PC-9 (cell line): ENCODE results near the gene NCAM2. TPM values are rescaled to one million over a fixed set of nuclear protein-coding genes. Genes with fewer than 3 reads are reported as not detected.

Experiments
- BruUV-seq: library from RNA; stranded (reverse); fragments of 400-500 nt; replicated peaks from 2 replicates; lab custom pipeline; 2021; lab: Mats Ljungman, UMichigan
- CTCF ChIA-PET: fragments of 300-600 bp; sonication (Branson Sonifier 250); formaldehyde crosslinking; loops from one replicate; lab custom pipeline; 2022; ENCODE audit warnings: antibody characterized with exemption; lab: Charles Lee
- POLR2A ChIA-PET: fragments of 300-600 bp; sonication (Branson Sonifier 250); formaldehyde crosslinking; loops from one replicate; lab custom pipeline; 2022; ENCODE audit warnings: antibody characterized with exemption; ENCODE audit not compliant: unreplicated experiment; lab: Charles Lee
- DNase-seq, 2 experiments: peaks; one replicate each; pipeline versions ENCODE4 v3.0.0 to v3.0.0-alpha.2; 2015 to 2022; ENCODE audit warnings: mixed read lengths in 1 of 2
- H2AFZ ChIP-seq: fragments of 200-600 bp; sonication (generic); 2 replicates; pipeline ENCODE4 v1.8.1; 2017; ENCODE audit warnings: antibody characterized with exemption
- H3F3A ChIP-seq: fragments of 200-600 bp; sonication (generic); 2 replicates; pipeline ENCODE4 v1.8.1; 2017; ENCODE audit warnings: antibody characterized with exemption, mild to moderate bottlenecking, low read depth; ENCODE audit not compliant: insufficient read depth
- H3K27ac ChIP-seq: fragments of 200-600 bp; sonication (generic); 2 replicates; pipeline ENCODE4 v1.6.1; 2016; ENCODE audit warnings: mixed run types
- H3K27me3 ChIP-seq: fragments of 200-600 bp; sonication (generic); 2 replicates; pipeline ENCODE4 v1.6.1; 2016; ENCODE audit warnings: low read depth, mixed run types; ENCODE audit not compliant: insufficient read depth
- H3K36me3 ChIP-seq: fragments of 200-600 bp; sonication (generic); 2 replicates; pipeline ENCODE4 v1.6.1; 2016; ENCODE audit warnings: low read depth, mixed run types
- H3K4me1 ChIP-seq: fragments of 200-600 bp; sonication (generic); replicated peaks from 2 replicates; pipeline ENCODE4 v1.6.1; 2016; ENCODE audit warnings: mixed run types; ENCODE audit not compliant: insufficient read depth
- H3K4me2 ChIP-seq: fragments of 200-600 bp; sonication (generic); 2 replicates; pipeline ENCODE4 v1.6.1; 2017; ENCODE audit warnings: mixed run types
- H3K4me3 ChIP-seq: fragments of 200-600 bp; sonication (generic); 2 replicates; pipeline ENCODE4 v1.6.1; 2016; ENCODE audit warnings: mixed run types
- H3K79me2 ChIP-seq: fragments of 200-600 bp; sonication (generic); 2 replicates; pipeline ENCODE4 v1.6.1; 2017; ENCODE audit warnings: low read depth, mixed run types
- H3K9me2 ChIP-seq: fragments of 200-600 bp; sonication (generic); 2 replicates; pipeline ENCODE4 v1.8.1; 2017; ENCODE audit warnings: mild to moderate bottlenecking; ENCODE audit not compliant: insufficient read depth
- H3K9me3 ChIP-seq: fragments of 200-600 bp; sonication (generic); 2 replicates; pipeline ENCODE4 v1.8.1; 2016; ENCODE audit warnings: low read depth; ENCODE audit not compliant: insufficient read depth
- H4K20me1 ChIP-seq: fragments of 200-600 bp; sonication (generic); 2 replicates; pipeline ENCODE4 v1.8.1; 2017; ENCODE audit not compliant: insufficient read depth
- CTCF ChIP-seq: fragments of 200-600 bp; sonication (generic); conservative IDR thresholded peaks from 2 replicates; pipeline ENCODE4 v1.6.1; 2017; ENCODE audit warnings: mixed run types, antibody characterized with exemption, mild to moderate bottlenecking, moderate library complexity
- EZH2 ChIP-seq: fragments of 200-600 bp; sonication (generic); IDR thresholded peaks from 2 replicates; pipeline ENCODE4 v1.8.0; 2017; ENCODE audit warnings: antibody characterized with exemption, low read depth
- intact Hi-C: fragments of 100-400 bp; cut with micrococcal nuclease; formaldehyde crosslinking; loops from one replicate; pipeline ENCODE4 v1.10.0; 2022; ENCODE audit not compliant: unreplicated experiment
- total RNA-seq: library from RNA; stranded (reverse); gene quantifications from 2 replicates; pipeline ENCODE4 v1.2.3, GENCODE V29; 2021

Gene NCAM2
- total RNA-seq, 1 experiment from 2014 or later = not detected

DNA sequence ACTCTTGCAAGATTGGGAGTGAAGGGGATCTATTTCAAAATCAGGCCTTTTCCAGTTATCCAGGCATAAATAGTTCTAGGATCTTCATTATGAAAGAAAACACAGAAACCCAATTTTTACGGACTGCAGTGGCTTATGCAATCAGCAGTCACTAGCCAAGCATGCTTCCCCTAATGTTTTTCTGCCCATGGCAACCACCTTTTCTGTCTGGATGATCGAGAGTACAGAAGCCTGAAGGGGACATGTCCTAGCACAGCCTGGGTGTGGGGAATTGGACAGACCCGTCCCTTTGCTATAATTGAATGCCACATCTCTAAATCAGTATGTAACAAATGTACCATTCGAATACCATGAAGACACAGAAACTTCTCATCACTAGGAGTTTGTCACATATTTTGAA, 29.8 kb upstream of the NCAM2 start:
- H3K9me3 ChIP-seq = no peaks in the 10 kb centered on the region
- no peak overlapping the region for H2AFZ ChIP-seq
- no peaks in the 10 kb centered on the region for H4K20me1 ChIP-seq
- no peak for TF ChIP-seq CTCF
- no peak for TF ChIP-seq EZH2
- H3K4me2 ChIP-seq = no peak overlapping the region
- intact Hi-C loops = no loop called here
- H3K27ac ChIP-seq = no peak overlapping the region
- ChIA-PET POLR2A (no interaction called here), CTCF (no interaction called here)
- H3F3A ChIP-seq = no peaks in the 10 kb centered on the region
- no peaks in the 10 kb centered on the region for H3K36me3 ChIP-seq
- no peak overlapping the region for H3K4me3 ChIP-seq
- no peaks in the 10 kb centered on the region for H3K9me2 ChIP-seq
- BruUV-seq = no TSS peak
- no peaks in the 10 kb centered on the region for H3K4me1 ChIP-seq
- no peaks in the 10 kb centered on the region for H3K27me3 ChIP-seq
- DNase-seq = no peak
- no peaks in the 10 kb centered on the region for H3K79me2 ChIP-seq

DNA sequence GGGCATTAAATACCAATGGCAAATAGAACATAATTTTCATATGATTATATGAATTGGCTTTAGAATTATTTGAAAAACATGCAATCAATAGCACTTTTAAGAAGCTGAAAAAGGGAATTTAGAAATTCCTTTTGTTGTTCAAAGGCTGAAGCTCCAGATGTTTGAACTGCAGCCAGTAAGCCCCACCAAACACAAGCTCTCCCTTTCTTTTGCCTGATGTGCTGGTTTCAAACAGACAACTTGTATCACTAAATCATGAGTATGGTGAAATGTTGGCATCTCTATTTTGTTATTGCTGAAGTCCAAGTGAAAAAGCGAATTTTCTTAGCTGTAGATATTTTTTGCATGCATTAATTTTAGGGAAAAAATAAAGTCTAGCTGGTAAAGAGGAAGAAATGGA, 27.5 kb upstream of the NCAM2 start:
- intact Hi-C loops = no loop called here
- no peaks in the 10 kb centered on the region for H3K4me1 ChIP-seq
- no TSS peak for BruUV-seq
- H3K4me3 ChIP-seq = no peak overlapping the region
- H3K27me3 ChIP-seq = no peaks in the 10 kb centered on the region
- H4K20me1 ChIP-seq = no peaks in the 10 kb centered on the region
- H3K36me3 ChIP-seq = no peaks in the 10 kb centered on the region
- ChIA-PET POLR2A (no interaction called here), CTCF (no interaction called here)
- no peaks in the 10 kb centered on the region for H3F3A ChIP-seq
- H3K9me3 ChIP-seq = no peaks in the 10 kb centered on the region
- no peak overlapping the region for H2AFZ ChIP-seq
- DNase-seq = no peak
- H3K4me2 ChIP-seq = no peak overlapping the region
- H3K9me2 ChIP-seq = no peaks in the 10 kb centered on the region
- no peaks in the 10 kb centered on the region for H3K79me2 ChIP-seq
- H3K27ac ChIP-seq = no peak overlapping the region
- TF ChIP-seq EZH2 = no peak
- no peak for TF ChIP-seq CTCF

DNA sequence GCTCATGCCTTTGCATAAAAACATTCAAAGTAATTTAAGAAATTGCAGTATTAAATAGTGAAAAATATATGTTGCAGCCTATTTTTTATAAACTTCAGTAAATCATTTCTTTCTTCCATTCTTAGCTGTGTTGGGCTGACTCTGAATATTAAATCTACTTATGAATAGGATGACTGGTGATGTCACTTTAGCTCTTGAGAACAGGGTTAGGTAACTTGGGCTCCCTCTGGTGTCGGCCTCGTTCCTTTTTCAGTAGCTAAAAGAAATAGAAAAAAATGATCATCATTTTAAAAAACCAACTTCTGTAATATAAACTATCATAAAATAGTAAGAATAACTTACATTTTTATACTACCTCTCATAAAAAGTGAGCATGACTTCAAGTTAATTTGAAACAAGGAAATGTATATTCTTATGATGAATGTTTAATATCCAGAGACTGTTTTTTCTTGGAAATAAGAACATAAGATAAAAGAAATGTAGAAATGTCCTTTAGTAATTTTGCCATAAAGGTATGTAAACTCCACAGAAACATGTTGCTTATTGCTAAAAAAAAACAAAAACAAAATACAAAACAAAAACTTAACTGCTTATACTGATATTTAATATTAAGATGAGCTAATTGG, 26.8 kb upstream of the NCAM2 start:
- Histone ChIP-seq H3K4me2 (no peak overlapping the region), H3K27me3 (no peaks in the 10 kb centered on the region), H4K20me1 (no peaks in the 10 kb centered on the region), H3K79me2 (no peaks in the 10 kb centered on the region), H2AFZ (no peak overlapping the region), H3K9me3 (no peaks in the 10 kb centered on the region), H3K4me1 (no peaks in the 10 kb centered on the region), H3K27ac (no peak overlapping the region), H3K36me3 (no peaks in the 10 kb centered on the region), H3K9me2 (no peaks in the 10 kb centered on the region), H3K4me3 (no peak overlapping the region), H3F3A (no peaks in the 10 kb centered on the region)
- BruUV-seq = no TSS peak
- ChIA-PET CTCF (no interaction called here), POLR2A (no interaction called here)
- TF ChIP-seq EZH2 = no peak
- peak; percentile 53 for TF ChIP-seq CTCF
- peak in 1 of 2 experiments; percentile 12 for DNase-seq
- intact Hi-C loops = no loop called here
